Naive thymus-derived CD4-positive, alpha-beta T cell (primary cell): ENCODE data around the gene ROBO1. TPM values are rescaled to one million over a fixed set of nuclear protein-coding genes. Genes with fewer than 3 reads are reported as not detected.

Experiments used
- ATAC-seq: fragments of 150-1000 bp; cut with Tn5 transposase; 2 replicates; pipeline ENCODE4 v1.10.0; 2021; ENCODE audit warnings: mild to moderate bottlenecking, moderate library complexity
- CTCF ChIA-PET: fragments of 350-600 bp; sonication (Branson Sonifier 250); formaldehyde crosslinking; loops from one replicate; lab custom pipeline; 2021; ENCODE audit warnings: antibody characterized with exemption; lab: Charles Lee
- POLR2A ChIA-PET: fragments of 350-600 bp; sonication (Branson Sonifier 250); formaldehyde crosslinking; loops from one replicate; lab custom pipeline; 2021; ENCODE audit warnings: antibody characterized with exemption, inconsistent platforms; lab: Charles Lee
- DNase-seq, 9 donors: peaks; one replicate each; pipeline versions ENCODE4 v3.0.0 to v3.0.0-alpha.2; 2020 to 2022; ENCODE audit warnings: mixed read lengths in 1 of 9
- H3K27ac ChIP-seq: one replicate; pipeline ENCODE4 v1.7.0; 2013; ENCODE audit warnings: mild to moderate bottlenecking, low read depth, low read length, moderate library complexity
- H3K27me3 ChIP-seq, 2 donors: one replicate each; pipeline ENCODE4 v1.7.0; 2013; ENCODE audit warnings: low read length in 2 of 2, mild to moderate bottlenecking in 2 of 2, moderate library complexity in 2 of 2; ENCODE audit not compliant: control insufficient read depth in 2 of 2, insufficient read depth in 2 of 2
- H3K36me3 ChIP-seq, 3 experiments: 1 replicate in 2 of 3; 2 replicates in 1 of 3; pipeline ENCODE4 v1.7.0; 2013; ENCODE audit warnings: low read length in 3 of 3, mild to moderate bottlenecking in 3 of 3, moderate library complexity in 1 of 3; ENCODE audit not compliant: insufficient read depth in 3 of 3, control insufficient read depth in 2 of 3
- H3K4me1 ChIP-seq, 2 donors: one replicate each; pipeline ENCODE4 v1.7.0; 2013; ENCODE audit warnings: low read length in 2 of 2, mild to moderate bottlenecking in 2 of 2, moderate library complexity in 1 of 2; ENCODE audit not compliant: control insufficient read depth in 2 of 2, insufficient read depth in 2 of 2
- H3K4me3 ChIP-seq: 2 replicates; pipeline ENCODE4 v1.7.0; 2013; ENCODE audit warnings: mild to moderate bottlenecking, low read length
- H3K9me3 ChIP-seq, 3 experiments: 1 replicate in 2 of 3; 2 replicates in 1 of 3; pipeline ENCODE4 v1.7.0; 2013; ENCODE audit warnings: low read length in 3 of 3; ENCODE audit not compliant: control insufficient read depth in 2 of 3
- H3K27ac Mint-ChIP-seq, 9 donors: one replicate each; pipeline ENCODE4 v1.8.0; 2020 to 2022; ENCODE audit warnings: mixed read lengths in 9 of 9, mild to moderate bottlenecking in 8 of 9, moderate library complexity in 5 of 9, inconsistent platforms in 2 of 9
- H3K27me3 Mint-ChIP-seq, 5 donors: one replicate each; pipeline ENCODE4 v1.8.0; 2021 to 2022; ENCODE audit warnings: mixed read lengths in 5 of 5, mild to moderate bottlenecking in 1 of 5
- H3K36me3 Mint-ChIP-seq, 5 donors: one replicate each; pipeline ENCODE4 v1.8.0; 2020 to 2022; ENCODE audit warnings: mixed read lengths in 5 of 5, mild to moderate bottlenecking in 3 of 5, inconsistent platforms in 1 of 5
- H3K4me1 Mint-ChIP-seq, 7 donors: one replicate each; pipeline ENCODE4 v1.8.0; 2020 to 2022; ENCODE audit warnings: mixed read lengths in 7 of 7, mild to moderate bottlenecking in 3 of 7, inconsistent platforms in 1 of 7
- H3K4me3 Mint-ChIP-seq, 10 donors: one replicate each; pipeline ENCODE4 v1.8.0; 2020 to 2022; ENCODE audit warnings: mild to moderate bottlenecking in 10 of 10, mixed read lengths in 10 of 10, moderate library complexity in 6 of 10, inconsistent platforms in 2 of 10
- H3K9me3 Mint-ChIP-seq, 11 donors: one replicate each; pipeline ENCODE4 v1.8.0; 2020 to 2022; ENCODE audit warnings: mixed read lengths in 11 of 11, mild to moderate bottlenecking in 4 of 11, inconsistent platforms in 1 of 11, moderate library complexity in 1 of 11
- intact Hi-C, 2 donors: fragments of 100-400 bp; cut with micrococcal nuclease; formaldehyde crosslinking; loops; one replicate each; pipeline ENCODE4 v1.15.1; 2023
- polyA plus RNA-seq, 2 donors: library from polyadenylated mRNA; unstranded; fragments of 300-500 nt; fragmentation: Illumina TruSeq; gene quantifications; one replicate each; pipeline ENCODE4 v1.2.3, GENCODE V29; 2021
- total RNA-seq, 6 experiments: library from RNA in 5 of 6; stranded (reverse) in 5 of 6; gene quantifications; 1 replicate in 5 of 6; 2 replicates in 1 of 6; pipeline ENCODE4 v1.2.3 and lab custom pipeline; 2021 to 2026

The ROBO1 gene
- under 1 TPM in 3 of 5 experiments, not detected in 2; 0.08 to 0.44 (median 0.10) TPM for total RNA-seq
- polyA plus RNA-seq: under 1 TPM; 0.26 to 0.59 TPM
- total RNA-seq (lab: John Stamatoyannopoulos, UW): not detected

DNA sequence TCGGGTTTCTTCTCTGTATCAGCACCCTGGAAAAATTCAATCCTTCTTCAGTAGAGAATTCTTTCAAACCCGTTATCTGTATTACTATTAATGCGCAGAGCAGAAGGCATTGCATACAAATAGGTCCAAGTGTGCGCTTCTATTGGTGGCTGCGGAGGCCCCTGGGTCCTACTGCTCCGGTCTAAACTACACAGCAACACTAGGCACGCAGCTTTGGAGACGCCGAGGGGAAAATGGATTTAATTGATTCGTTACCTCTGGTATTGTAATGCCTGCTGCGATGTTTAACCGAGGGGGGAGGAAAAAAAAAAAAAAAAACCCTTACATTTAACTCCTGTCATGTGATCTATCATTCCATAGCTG, at the start of gene ROBO1:
Gene ROBO1 (minus strand): TSS at position 94 of the 363 bp plus-strand sequence.
- no peak within 1 kb of the TSS for H3K4me3 Mint-ChIP-seq
- peaks cover 3 to 17% (median 8%) of the 10 kb centered on the region in 5 donors for H3K27me3 Mint-ChIP-seq
- Histone ChIP-seq H3K36me3 (no peaks in the 10 kb centered on the region), H3K27ac (no peak within 1 kb of the TSS), H3K27me3 (peaks cover 0 to 3% of the 10 kb centered on the region in 2 donors), H3K4me1 (no peaks in the 10 kb centered on the region), H3K9me3 (no peaks in the 10 kb centered on the region), H3K4me3 (no peak within 1 kb of the TSS)
- ChIA-PET POLR2A (no interaction called here), CTCF (interaction anchor here (0.6 kb wide), 1 partner anchor 11 kb away, joined by 4 read pairs; no protein-coding TSS in a partner anchor)
- intact Hi-C loops: no loop called here
- H3K27ac Mint-ChIP-seq: no peak within 1 kb of the TSS
- H3K36me3 Mint-ChIP-seq: no peaks in the 10 kb centered on the region
- H3K9me3 Mint-ChIP-seq: peaks cover 0 to 16% (median 7%) of the 10 kb centered on the region in 11 donors
- no peaks in the 10 kb centered on the region for H3K4me1 Mint-ChIP-seq
- no peak for DNase-seq
- no peak for ATAC-seq

GRCh38 chr3:79817224-79817623, 49.4 kb upstream of the ROBO1 start:
- no peaks in the 10 kb centered on the region for H3K27me3 Mint-ChIP-seq

GRCh38 chr3:79815478-79815877, 47.7 kb upstream of the ROBO1 start:
- no peaks in the 10 kb centered on the region for H3K27me3 ChIP-seq
- no peaks in the 10 kb centered on the region for H3K4me1 ChIP-seq
- Mint-ChIP-seq H3K4me3 (no peak overlapping the region), H3K27me3 (no peaks in the 10 kb centered on the region), H3K27ac (no peak overlapping the region), H3K36me3 (peaks cover 0 to 5% (median 0%) of the 10 kb centered on the region in 5 donors), H3K9me3 (peaks cover 4 to 47% (median 23%) of the 10 kb centered on the region in 11 donors), H3K4me1 (no peaks in the 10 kb centered on the region)
- H3K36me3 ChIP-seq: no peaks in the 10 kb centered on the region
- intact Hi-C loops: no loop called here
- H3K9me3 ChIP-seq: peaks cover 0 to 13% (median 9%) of the 10 kb centered on the region in 3 experiments
- H3K4me3 ChIP-seq: no peak overlapping the region
- DNase-seq (no peak), ATAC-seq (no peak)
- ChIA-PET POLR2A (no interaction called here), CTCF (no interaction called here)
- H3K27ac ChIP-seq: no peak overlapping the region

More at GRCh38 chr3:79817224-79817623, 49.4 kb upstream of the ROBO1 start:
- Mint-ChIP-seq H3K9me3 (peaks cover 4 to 49% (median 25%) of the 10 kb centered on the region in 11 donors), H3K27ac (no peak overlapping the region), H3K36me3 (peaks cover 0 to 5% (median 0%) of the 10 kb centered on the region in 5 donors), H3K4me1 (no peaks in the 10 kb centered on the region), H3K4me3 (no peak overlapping the region)
- ChIA-PET POLR2A (no interaction called here), CTCF (no interaction called here)
- Histone ChIP-seq H3K27ac (no peak overlapping the region), H3K4me3 (no peak overlapping the region), H3K4me1 (no peaks in the 10 kb centered on the region), H3K9me3 (peaks cover 0 to 13% (median 9%) of the 10 kb centered on the region in 3 experiments), H3K36me3 (no peaks in the 10 kb centered on the region), H3K27me3 (no peaks in the 10 kb centered on the region)
- intact Hi-C loops: no loop called here
- no peak for DNase-seq
- no peak for ATAC-seq

DNA sequence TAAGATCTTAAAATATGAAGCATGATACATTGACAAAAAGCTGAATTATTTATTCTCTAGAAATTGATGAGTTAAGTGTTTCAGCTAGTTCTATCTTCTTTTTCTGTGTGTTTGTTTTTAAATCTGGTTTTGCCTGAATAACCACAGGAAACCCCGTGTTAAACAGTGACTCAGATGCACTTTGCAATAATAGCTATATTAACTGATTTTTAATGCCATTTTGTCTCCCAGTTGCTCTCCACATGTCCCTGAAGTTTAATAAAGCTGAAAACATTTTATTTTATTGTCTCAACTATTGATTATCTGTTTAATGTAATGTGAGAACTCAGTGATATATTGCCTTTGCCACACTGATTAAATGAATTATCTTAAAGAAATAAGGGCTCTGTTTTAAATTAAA, 42.8 kb upstream of the ROBO1 start:
- H3K4me3 Mint-ChIP-seq: no peak overlapping the region
- no peak for ATAC-seq
- peaks cover 0 to 4% (median 0%) of the 10 kb centered on the region in 5 donors for H3K36me3 Mint-ChIP-seq
- no peak overlapping the region for H3K27ac Mint-ChIP-seq
- POLR2A ChIA-PET: no interaction called here
- intact Hi-C loops: no loop called here
- no peak overlapping the region for H3K4me3 ChIP-seq
- H3K27me3 ChIP-seq: no peaks in the 10 kb centered on the region
- DNase-seq: no peak
- no peaks in the 10 kb centered on the region for H3K4me1 ChIP-seq
- H3K27ac ChIP-seq: no peak overlapping the region
- H3K4me1 Mint-ChIP-seq: no peaks in the 10 kb centered on the region
- H3K27me3 Mint-ChIP-seq: no peaks in the 10 kb centered on the region
- peaks cover 0 to 4% (median 0%) of the 10 kb centered on the region in 3 experiments for H3K9me3 ChIP-seq
- H3K9me3 Mint-ChIP-seq: peaks cover 0 to 19% (median 10%) of the 10 kb centered on the region in 11 donors
- H3K36me3 ChIP-seq: no peaks in the 10 kb centered on the region
- CTCF ChIA-PET: no interaction called here

DNA sequence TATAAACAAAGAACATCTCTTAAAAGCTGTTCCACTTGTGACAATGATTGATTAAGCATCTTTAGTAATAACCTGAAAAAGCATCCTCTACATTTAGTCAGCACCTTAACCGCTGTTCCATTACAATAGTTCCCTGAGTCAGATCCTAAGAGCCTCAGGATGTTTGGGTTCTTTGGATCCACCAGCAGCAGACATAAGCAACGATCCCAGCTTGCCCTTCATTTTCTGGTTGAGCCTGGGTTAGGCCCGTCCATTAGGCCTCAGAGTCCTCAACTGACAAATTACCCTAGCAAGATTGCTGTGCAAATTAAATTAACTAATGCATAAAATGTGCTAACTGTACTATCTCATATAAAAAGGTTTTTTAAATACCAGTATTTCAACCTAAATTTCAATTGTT, 42.3 kb upstream of the ROBO1 start:
- intact Hi-C loops: no loop called here
- Histone ChIP-seq H3K36me3 (no peaks in the 10 kb centered on the region), H3K4me3 (no peak overlapping the region), H3K9me3 (no peaks in the 10 kb centered on the region), H3K27ac (no peak overlapping the region), H3K4me1 (no peaks in the 10 kb centered on the region), H3K27me3 (no peaks in the 10 kb centered on the region)
- H3K9me3 Mint-ChIP-seq: peaks cover 0 to 14% (median 5%) of the 10 kb centered on the region in 11 donors
- no peak overlapping the region for H3K4me3 Mint-ChIP-seq
- no peaks in the 10 kb centered on the region for H3K27me3 Mint-ChIP-seq
- POLR2A ChIA-PET: no interaction called here
- no peak for DNase-seq
- H3K4me1 Mint-ChIP-seq: no peaks in the 10 kb centered on the region
- peaks cover 0 to 1% (median 0%) of the 10 kb centered on the region in 5 donors for H3K36me3 Mint-ChIP-seq
- CTCF ChIA-PET: no interaction called here
- H3K27ac Mint-ChIP-seq: no peak overlapping the region
- ATAC-seq: no peak

- H3K27me3 ChIP-seq: no peaks in the 10 kb centered on the region
- H3K27me3 Mint-ChIP-seq: no peaks in the 10 kb centered on the region
- no peak overlapping the region for H3K27ac ChIP-seq
- DNase-seq (no peak), ATAC-seq (no peak)
- ChIA-PET POLR2A (no interaction called here), CTCF (no interaction called here)
- H3K9me3 Mint-ChIP-seq: peaks cover 0 to 10% (median 2%) of the 10 kb centered on the region in 11 donors
- no peak overlapping the region for H3K27ac Mint-ChIP-seq
- intact Hi-C loops: no loop called here
- H3K4me1 ChIP-seq: no peaks in the 10 kb centered on the region
- H3K9me3 ChIP-seq: no peaks in the 10 kb centered on the region
- no peaks in the 10 kb centered on the region for H3K36me3 ChIP-seq
- H3K4me1 Mint-ChIP-seq: no peaks in the 10 kb centered on the region
- no peaks in the 10 kb centered on the region for H3K36me3 Mint-ChIP-seq
- H3K4me3 Mint-ChIP-seq: no peak overlapping the region
- no peak overlapping the region for H3K4me3 ChIP-seq
These were observed 41.3 kb upstream of the ROBO1 start for GRCh38 chr3:79809106-79809505.

DNA sequence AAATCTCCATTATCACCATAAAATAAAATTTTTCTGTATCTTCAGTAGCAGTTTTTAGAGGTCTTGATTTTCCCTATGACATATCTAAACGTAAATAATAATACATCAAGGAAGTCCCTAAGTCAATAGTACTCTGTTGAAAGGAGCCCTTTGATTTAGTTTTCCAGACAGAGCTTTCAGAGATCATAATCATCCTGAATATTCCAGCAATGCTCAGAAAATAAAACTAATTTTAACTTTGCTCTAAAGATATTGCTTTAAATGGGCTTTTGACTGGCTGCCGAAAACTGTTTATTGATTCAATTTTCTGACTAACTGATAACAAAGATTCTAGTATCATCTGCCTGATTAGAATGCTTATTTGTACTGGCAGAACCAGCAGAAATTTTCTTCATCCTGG, 40.7 kb upstream of the ROBO1 start:
- no peaks in the 10 kb centered on the region for H3K27me3 Mint-ChIP-seq
- no peak overlapping the region for H3K4me3 ChIP-seq
- no peaks in the 10 kb centered on the region for H3K27me3 ChIP-seq
- DNase-seq: no peak
- H3K27ac Mint-ChIP-seq: no peak overlapping the region
- no peaks in the 10 kb centered on the region for H3K9me3 ChIP-seq
- POLR2A ChIA-PET: no interaction called here
- CTCF ChIA-PET: no interaction called here
- H3K36me3 ChIP-seq: no peaks in the 10 kb centered on the region
- no peaks in the 10 kb centered on the region for H3K4me1 ChIP-seq
- intact Hi-C loops: no loop called here
- no peaks in the 10 kb centered on the region for H3K36me3 Mint-ChIP-seq
- no peak for ATAC-seq
- no peak overlapping the region for H3K27ac ChIP-seq
- H3K4me1 Mint-ChIP-seq: no peaks in the 10 kb centered on the region
- no peak overlapping the region for H3K4me3 Mint-ChIP-seq
- peaks cover 0 to 7% (median 0%) of the 10 kb centered on the region in 11 donors for H3K9me3 Mint-ChIP-seq
